Measurements from ENCODE around the gene NDC1. TPM values are rescaled to one million over a fixed set of nuclear protein-coding genes. Genes with fewer than 3 reads are reported as not detected.
A peak's percentile ranks its signal among the peaks of the same experiment; 100 is the strongest.
"Not testable (repeated sequence)": the region's sequence is repeated elsewhere in the genome, so short reads cannot be mapped to it uniquely, and the experiment has no call there.

Gene NDC1
- total RNA-seq, 1 donor from 2014 or later = 14.6 TPM

DNA sequence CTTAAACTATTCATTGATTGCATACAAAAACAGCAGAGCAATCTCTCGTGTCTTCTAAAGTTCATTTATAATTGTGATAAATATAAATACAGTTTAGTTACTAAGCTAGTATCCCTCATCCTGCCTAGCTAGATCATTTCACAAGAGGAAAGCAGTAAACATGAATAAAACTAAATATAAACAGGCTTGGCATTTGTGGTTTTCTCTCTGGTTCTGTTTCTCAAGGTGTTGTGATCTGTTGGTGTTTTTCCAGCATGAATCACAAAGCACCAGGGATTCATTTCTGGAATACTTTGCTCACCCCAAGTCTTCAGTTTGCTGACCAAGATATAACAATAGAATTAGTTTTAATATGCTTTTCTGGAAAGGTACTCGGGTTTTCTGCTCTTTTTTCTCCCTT lies 66.4 kb downstream of the NDC1 start:
- no peaks in the 10 kb centered on the region for H3K27me3 ChIP-seq (ENCODE audit: control insufficient read depth in 3 of 3, insufficient read depth in 3 of 3, low read length in 3 of 3)
- no peak overlapping the region for H3K27ac ChIP-seq (ENCODE audit: low read depth, low read length)
- H3K4me3 ChIP-seq (ENCODE audit: low read length in 3 of 3) = no peak overlapping the region
- H3K36me3 ChIP-seq (ENCODE audit: control insufficient read depth in 3 of 3, insufficient read depth in 3 of 3, low read length in 3 of 3) = peaks cover 2 to 5% (median 2%) of the 10 kb centered on the region in 3 donors
- peaks cover 0 to 5% (median 0%) of the 10 kb centered on the region in 3 donors for H3K4me1 ChIP-seq (ENCODE audit: control insufficient read depth in 3 of 3, insufficient read depth in 3 of 3, low read length in 3 of 3)
- H3K9ac ChIP-seq (ENCODE audit: low read depth in 1 of 3, low read length in 3 of 3) = no peak overlapping the region
- H3K9me3 ChIP-seq (ENCODE audit: control insufficient read depth in 3 of 3, low read length in 3 of 3) = no peaks in the 10 kb centered on the region

- Histone ChIP-seq H3K9ac (ENCODE audit: low read depth in 1 of 3, low read length in 3 of 3) (no peak overlapping the region), H3K9me3 (ENCODE audit: control insufficient read depth in 3 of 3, low read length in 3 of 3) (no peaks in the 10 kb centered on the region), H3K4me1 (ENCODE audit: control insufficient read depth in 3 of 3, insufficient read depth in 3 of 3, low read length in 3 of 3) (peaks cover 0 to 8% (median 0%) of the 10 kb centered on the region in 3 donors), H3K36me3 (ENCODE audit: control insufficient read depth in 3 of 3, insufficient read depth in 3 of 3, low read length in 3 of 3) (peaks cover 2 to 5% (median 2%) of the 10 kb centered on the region in 3 donors), H3K27me3 (ENCODE audit: control insufficient read depth in 3 of 3, insufficient read depth in 3 of 3, low read length in 3 of 3) (no peaks in the 10 kb centered on the region), H3K4me3 (ENCODE audit: low read length in 3 of 3) (no peak overlapping the region), H3K27ac (ENCODE audit: low read depth, low read length) (no peak overlapping the region)
These were observed 68.3 kb downstream of the NDC1 start for GRCh38 chr1:53769780-53770179.

DNA sequence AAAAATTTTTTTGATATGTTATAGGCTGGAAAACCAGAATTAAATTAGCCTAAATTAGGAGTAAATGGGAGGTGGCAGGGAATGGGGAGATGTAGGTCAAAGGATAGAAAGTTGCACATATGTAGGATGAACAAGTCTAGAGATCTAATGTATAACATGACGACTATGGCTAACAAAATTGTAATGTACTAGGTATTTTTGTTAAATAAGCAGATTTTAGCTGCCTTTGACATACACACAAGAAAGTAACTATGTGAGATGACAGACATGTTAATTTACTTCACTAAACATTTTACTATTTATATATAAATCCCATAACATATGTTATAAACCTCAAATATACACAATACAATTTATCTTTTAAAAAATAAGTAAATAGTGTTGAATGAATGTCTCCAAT lies 68.9 kb downstream of the NDC1 start:
- peaks cover 0 to 8% (median 0%) of the 10 kb centered on the region in 3 donors for H3K4me1 ChIP-seq (ENCODE audit: control insufficient read depth in 3 of 3, insufficient read depth in 3 of 3, low read length in 3 of 3)
- H3K4me3 ChIP-seq (ENCODE audit: low read length in 3 of 3) = no peak overlapping the region
- H3K9me3 ChIP-seq (ENCODE audit: control insufficient read depth in 3 of 3, low read length in 3 of 3) = no peaks in the 10 kb centered on the region
- H3K36me3 ChIP-seq (ENCODE audit: control insufficient read depth in 3 of 3, insufficient read depth in 3 of 3, low read length in 3 of 3) = peaks cover 2 to 5% (median 2%) of the 10 kb centered on the region in 3 donors
- no peaks in the 10 kb centered on the region for H3K27me3 ChIP-seq (ENCODE audit: control insufficient read depth in 3 of 3, insufficient read depth in 3 of 3, low read length in 3 of 3)
- H3K9ac ChIP-seq (ENCODE audit: low read depth in 1 of 3, low read length in 3 of 3) = no peak overlapping the region
- H3K27ac ChIP-seq (ENCODE audit: low read depth, low read length) = no peak overlapping the region

DNA sequence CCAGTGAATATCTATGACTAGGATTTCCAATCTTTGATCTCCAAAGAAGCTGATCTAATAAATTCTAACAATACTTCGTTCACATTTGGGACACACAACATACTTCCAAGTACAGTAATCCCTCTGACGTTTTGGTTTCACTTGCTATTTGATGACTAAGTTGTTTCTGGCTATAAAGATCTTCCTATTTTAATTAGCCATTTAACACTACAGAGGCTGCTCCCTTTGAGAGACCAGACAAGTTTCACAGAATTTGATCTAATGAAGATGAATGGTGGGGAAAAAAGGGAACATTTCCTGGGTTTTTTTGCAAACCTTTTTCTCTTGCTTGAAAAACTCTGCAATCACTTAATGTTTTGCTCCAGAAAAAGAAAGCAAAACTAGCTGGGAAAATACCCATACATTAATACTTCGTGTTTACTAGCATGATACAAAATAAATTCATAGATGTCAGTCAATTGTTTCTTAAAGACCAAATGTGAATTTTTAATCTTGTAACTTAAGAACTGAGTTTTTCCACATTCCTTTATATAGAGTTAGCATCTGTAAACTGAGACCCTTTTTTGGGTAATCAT lies 71.2 kb downstream of the NDC1 start:
- no peak overlapping the region for H3K4me3 ChIP-seq (ENCODE audit: low read length in 3 of 3)
- H3K27me3 ChIP-seq (ENCODE audit: control insufficient read depth in 3 of 3, insufficient read depth in 3 of 3, low read length in 3 of 3) = no peaks in the 10 kb centered on the region
- H3K36me3 ChIP-seq (ENCODE audit: control insufficient read depth in 3 of 3, insufficient read depth in 3 of 3, low read length in 3 of 3) = peaks cover 0 to 2% (median 0%) of the 10 kb centered on the region in 3 donors
- no peak overlapping the region for H3K27ac ChIP-seq (ENCODE audit: low read depth, low read length)
- no peaks in the 10 kb centered on the region for H3K9me3 ChIP-seq (ENCODE audit: control insufficient read depth in 3 of 3, low read length in 3 of 3)
- peaks cover 0 to 8% (median 0%) of the 10 kb centered on the region in 3 donors for H3K4me1 ChIP-seq (ENCODE audit: control insufficient read depth in 3 of 3, insufficient read depth in 3 of 3, low read length in 3 of 3)
- H3K9ac ChIP-seq (ENCODE audit: low read depth in 1 of 3, low read length in 3 of 3) = peak overlapping the region in 2 of 3 donors; percentile 8 to 60

GRCh38 chr1:53766194-53766742 lies 71.8 kb downstream of the NDC1 start:
- Histone ChIP-seq H3K27ac (ENCODE audit: low read depth, low read length) (no peak overlapping the region), H3K4me3 (ENCODE audit: low read length in 3 of 3) (no peak overlapping the region), H3K9me3 (ENCODE audit: control insufficient read depth in 3 of 3, low read length in 3 of 3) (no peaks in the 10 kb centered on the region), H3K9ac (ENCODE audit: low read depth in 1 of 3, low read length in 3 of 3) (peak overlapping the region in 1 of 3 donors; percentile 60), H3K4me1 (ENCODE audit: control insufficient read depth in 3 of 3, insufficient read depth in 3 of 3, low read length in 3 of 3) (peaks cover 0 to 8% (median 0%) of the 10 kb centered on the region in 3 donors), H3K36me3 (ENCODE audit: control insufficient read depth in 3 of 3, insufficient read depth in 3 of 3, low read length in 3 of 3) (peaks cover 0 to 2% (median 0%) of the 10 kb centered on the region in 3 donors), H3K27me3 (ENCODE audit: control insufficient read depth in 3 of 3, insufficient read depth in 3 of 3, low read length in 3 of 3) (no peaks in the 10 kb centered on the region)

DNA sequence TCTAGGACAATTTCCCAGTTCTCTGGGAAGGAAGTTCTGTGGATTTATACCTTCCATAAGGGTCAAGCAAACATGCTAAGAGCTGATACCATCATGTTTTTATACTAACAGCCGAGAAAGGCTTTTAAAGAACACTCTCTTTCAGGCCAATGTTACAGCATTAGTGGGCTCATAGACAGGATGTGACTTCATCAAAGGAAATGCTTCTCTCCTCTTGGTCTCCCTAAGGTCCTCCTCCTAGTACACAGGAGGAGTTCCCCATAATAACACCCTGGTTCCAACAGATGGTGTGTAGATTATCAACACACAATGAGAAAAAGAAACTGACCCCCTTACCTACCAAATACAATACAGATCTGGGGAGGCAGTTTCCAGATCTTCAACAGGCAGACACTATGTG lies 72.4 kb downstream of the NDC1 start:
- Histone ChIP-seq H3K9ac (ENCODE audit: low read depth in 1 of 3, low read length in 3 of 3) (no peak overlapping the region), H3K27ac (ENCODE audit: low read depth, low read length) (no peak overlapping the region), H3K4me3 (ENCODE audit: low read length in 3 of 3) (no peak overlapping the region)

GRCh38 chr1:53763911-53764310 lies 74.2 kb downstream of the NDC1 start:
- Histone ChIP-seq H3K4me1 (ENCODE audit: control insufficient read depth in 3 of 3, insufficient read depth in 3 of 3, low read length in 3 of 3) (peaks cover 0 to 8% (median 0%) of the 10 kb centered on the region in 3 donors), H3K9me3 (ENCODE audit: control insufficient read depth in 3 of 3, low read length in 3 of 3) (no peaks in the 10 kb centered on the region), H3K36me3 (ENCODE audit: control insufficient read depth in 3 of 3, insufficient read depth in 3 of 3, low read length in 3 of 3) (peaks cover 0 to 2% (median 0%) of the 10 kb centered on the region in 3 donors), H3K4me3 (ENCODE audit: low read length in 3 of 3) (no peak overlapping the region), H3K9ac (ENCODE audit: low read depth in 1 of 3, low read length in 3 of 3) (no peak overlapping the region), H3K27ac (ENCODE audit: low read depth, low read length) (no peak overlapping the region), H3K27me3 (ENCODE audit: control insufficient read depth in 3 of 3, insufficient read depth in 3 of 3, low read length in 3 of 3) (no peaks in the 10 kb centered on the region)

More for the DNA sequence above, 72.4 kb downstream of the NDC1 start:
- Histone ChIP-seq H3K9me3 (ENCODE audit: control insufficient read depth in 3 of 3, low read length in 3 of 3) (no peaks in the 10 kb centered on the region), H3K27me3 (ENCODE audit: control insufficient read depth in 3 of 3, insufficient read depth in 3 of 3, low read length in 3 of 3) (no peaks in the 10 kb centered on the region), H3K4me1 (ENCODE audit: control insufficient read depth in 3 of 3, insufficient read depth in 3 of 3, low read length in 3 of 3) (peaks cover 0 to 8% (median 0%) of the 10 kb centered on the region in 3 donors), H3K36me3 (ENCODE audit: control insufficient read depth in 3 of 3, insufficient read depth in 3 of 3, low read length in 3 of 3) (peaks cover 0 to 2% (median 0%) of the 10 kb centered on the region in 3 donors)

DNA sequence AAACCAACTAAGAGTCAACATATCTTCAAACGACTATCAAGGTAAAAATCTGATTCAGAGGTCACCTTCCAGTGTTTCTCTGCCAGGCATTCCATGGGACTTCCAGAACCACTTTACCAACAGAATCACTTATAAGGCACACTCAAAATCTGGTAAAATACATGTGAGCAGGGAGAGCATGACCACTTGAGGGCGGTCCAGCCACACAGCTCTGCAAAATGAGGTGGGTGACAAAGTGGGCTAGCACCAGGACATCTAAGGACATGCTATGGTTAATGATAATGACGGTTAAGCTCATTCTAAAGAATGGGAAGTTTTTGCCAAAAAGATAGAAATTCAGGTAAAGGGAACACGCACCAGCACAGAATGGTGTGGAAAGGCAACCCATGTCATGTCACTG lies 74.6 kb downstream of the NDC1 start:
- Histone ChIP-seq H3K4me1 (ENCODE audit: control insufficient read depth in 3 of 3, insufficient read depth in 3 of 3, low read length in 3 of 3) (peaks cover 0 to 8% (median 0%) of the 10 kb centered on the region in 3 donors), H3K9me3 (ENCODE audit: control insufficient read depth in 3 of 3, low read length in 3 of 3) (no peaks in the 10 kb centered on the region), H3K4me3 (ENCODE audit: low read length in 3 of 3) (no peak overlapping the region), H3K9ac (ENCODE audit: low read depth in 1 of 3, low read length in 3 of 3) (no peak overlapping the region), H3K27ac (ENCODE audit: low read depth, low read length) (no peak overlapping the region), H3K36me3 (ENCODE audit: control insufficient read depth in 3 of 3, insufficient read depth in 3 of 3, low read length in 3 of 3) (peaks cover 0 to 2% (median 0%) of the 10 kb centered on the region in 3 donors), H3K27me3 (ENCODE audit: control insufficient read depth in 3 of 3, insufficient read depth in 3 of 3, low read length in 3 of 3) (no peaks in the 10 kb centered on the region)

GRCh38 chr1:53760497-53760896 lies 77.6 kb downstream of the NDC1 start:
- H3K4me1 ChIP-seq (ENCODE audit: control insufficient read depth in 3 of 3, insufficient read depth in 3 of 3, low read length in 3 of 3); H3K4me3 ChIP-seq (ENCODE audit: low read length in 3 of 3); H3K27me3 ChIP-seq (ENCODE audit: control insufficient read depth in 3 of 3, insufficient read depth in 3 of 3, low read length in 3 of 3); H3K36me3 ChIP-seq (ENCODE audit: control insufficient read depth in 3 of 3, insufficient read depth in 3 of 3, low read length in 3 of 3); H3K9me3 ChIP-seq (ENCODE audit: control insufficient read depth in 3 of 3, low read length in 3 of 3); H3K27ac ChIP-seq (ENCODE audit: low read depth, low read length); H3K9ac ChIP-seq (ENCODE audit: low read depth in 1 of 3, low read length in 3 of 3): not testable (repeated sequence)

GRCh38 chr1:53755874-53756273 lies 82.2 kb downstream of the NDC1 start:
- H3K4me3 ChIP-seq (ENCODE audit: low read length in 3 of 3) = no peak overlapping the region
- no peaks in the 10 kb centered on the region for H3K27me3 ChIP-seq (ENCODE audit: control insufficient read depth in 3 of 3, insufficient read depth in 3 of 3, low read length in 3 of 3)
- H3K36me3 ChIP-seq (ENCODE audit: control insufficient read depth in 3 of 3, insufficient read depth in 3 of 3, low read length in 3 of 3) = no peaks in the 10 kb centered on the region
- H3K9me3 ChIP-seq (ENCODE audit: control insufficient read depth in 3 of 3, low read length in 3 of 3) = no peaks in the 10 kb centered on the region
- H3K9ac ChIP-seq (ENCODE audit: low read depth in 1 of 3, low read length in 3 of 3) = no peak overlapping the region
- H3K27ac ChIP-seq (ENCODE audit: low read depth, low read length) = no peak overlapping the region
- H3K4me1 ChIP-seq (ENCODE audit: control insufficient read depth in 3 of 3, insufficient read depth in 3 of 3, low read length in 3 of 3) = no peaks in the 10 kb centered on the region

Measured in skeletal muscle tissue (tissue), 4 donors.